Prostate gland (tissue), 2 donors: Measurements from ENCODE around the gene IGF1. TPM values are rescaled to one million over a fixed set of nuclear protein-coding genes. Genes with fewer than 3 reads are reported as not detected.

Experiments used
- DNase-seq: peaks from one replicate; pipeline ENCODE4 v3.0.0-alpha.2; 2019; ENCODE audit warnings: low spot score
- H3K27ac ChIP-seq, 2 donors: fragments of 200-600 bp; sonication (generic); 2 replicates each; pipeline ENCODE4 v1.5.1; 2017 to 2019
- H3K27me3 ChIP-seq: fragments of 200-600 bp; sonication (generic); replicated peaks from 2 replicates; pipeline ENCODE4 v1.5.1; 2019; ENCODE audit not compliant: insufficient read depth
- H3K36me3 ChIP-seq, 2 donors: fragments of 200-600 bp; sonication (generic); 1 replicate in 1 of 2; 2 replicates in 1 of 2; pipeline versions ENCODE4 v1.5.1 to v1.8.1; 2017 to 2019
- H3K4me1 ChIP-seq: fragments of 200-600 bp; sonication (generic); replicated peaks from 2 replicates; pipeline ENCODE4 v1.5.1; 2019
- H3K4me3 ChIP-seq, 2 donors: fragments of 200-600 bp; sonication (generic); 2 replicates each; pipeline ENCODE4 v1.5.1; 2017 to 2019
- H3K9me3 ChIP-seq: fragments of 200-600 bp; sonication (generic); 2 replicates; pipeline ENCODE4 v1.5.1; 2017
- CTCF ChIP-seq, 4 experiments: fragments of 200-600 bp in 2 of 4; fragments of 450-650 bp in 2 of 4; sonication (generic) in 2 of 4; IDR thresholded peaks; 1 replicate in 3 of 4; 2 replicates in 1 of 4; pipeline ENCODE4 v1.5.1; 2016 to 2019; ENCODE audit warnings: antibody characterized with exemption in 4 of 4, mild to moderate bottlenecking in 2 of 4, moderate library complexity in 2 of 4
- POLR2A ChIP-seq: fragments of 450-650 bp; IDR thresholded peaks from one replicate; pipeline ENCODE4 v1.6.1; 2016; ENCODE audit warnings: antibody characterized with exemption, mild to moderate bottlenecking
- POLR2AphosphoS5 ChIP-seq: sonication (generic); formaldehyde crosslinking; IDR thresholded peaks from one replicate; pipeline ENCODE4 v1.6.1; 2017; ENCODE audit warnings: antibody characterized with exemption
- WGBS: methylation state at CpG from one replicate; pipeline ENCODE4 v1.1.5; 2018; 5-methylcytosine and 5-hydroxymethylcytosine counted together
- intact Hi-C: fragments of 100-400 bp; cut with DNase I; formaldehyde crosslinking; loops from one replicate; pipeline ENCODE4 v1.14.2; 2022
- total RNA-seq, 2 donors: library from RNA; depleted of rRNA; stranded (reverse); fragments of >200 nt; gene quantifications; one replicate each; pipeline ENCODE4 v1.1.0, GENCODE V29; 2016

IGF1 gene
- total RNA-seq, 2 donors from 2014 or later, result 6.9 to 35.6 TPM

- peak overlapping the region in 1 of 2 donors; percentile 3 for H3K27ac ChIP-seq
- no peaks in the 10 kb centered on the region for H3K9me3 ChIP-seq
- H3K36me3 ChIP-seq, result no peaks in the 10 kb centered on the region
- TF ChIP-seq POLR2A, result no peak
- no peak for TF ChIP-seq CTCF (IDR thresholded peaks at IDR 0.05)
- TF ChIP-seq POLR2AphosphoS5, result no peak
- H3K4me1 ChIP-seq, result no peaks in the 10 kb centered on the region
- intact Hi-C loops, result loop anchor here (5.0 kb wide), 1 partner anchor 538 kb away; no protein-coding TSS in a partner anchor
- no peak for DNase-seq
- H3K27me3 ChIP-seq, result no peaks in the 10 kb centered on the region
- peak overlapping the region; percentile 10 to 18 for H3K4me3 ChIP-seq
- WGBS, result 36% methylated on average over 4 of the region's 4 CpGs
Measured at GRCh38 chr12:102479939-102480338, 424 bp downstream of the IGF1 start.

DNA sequence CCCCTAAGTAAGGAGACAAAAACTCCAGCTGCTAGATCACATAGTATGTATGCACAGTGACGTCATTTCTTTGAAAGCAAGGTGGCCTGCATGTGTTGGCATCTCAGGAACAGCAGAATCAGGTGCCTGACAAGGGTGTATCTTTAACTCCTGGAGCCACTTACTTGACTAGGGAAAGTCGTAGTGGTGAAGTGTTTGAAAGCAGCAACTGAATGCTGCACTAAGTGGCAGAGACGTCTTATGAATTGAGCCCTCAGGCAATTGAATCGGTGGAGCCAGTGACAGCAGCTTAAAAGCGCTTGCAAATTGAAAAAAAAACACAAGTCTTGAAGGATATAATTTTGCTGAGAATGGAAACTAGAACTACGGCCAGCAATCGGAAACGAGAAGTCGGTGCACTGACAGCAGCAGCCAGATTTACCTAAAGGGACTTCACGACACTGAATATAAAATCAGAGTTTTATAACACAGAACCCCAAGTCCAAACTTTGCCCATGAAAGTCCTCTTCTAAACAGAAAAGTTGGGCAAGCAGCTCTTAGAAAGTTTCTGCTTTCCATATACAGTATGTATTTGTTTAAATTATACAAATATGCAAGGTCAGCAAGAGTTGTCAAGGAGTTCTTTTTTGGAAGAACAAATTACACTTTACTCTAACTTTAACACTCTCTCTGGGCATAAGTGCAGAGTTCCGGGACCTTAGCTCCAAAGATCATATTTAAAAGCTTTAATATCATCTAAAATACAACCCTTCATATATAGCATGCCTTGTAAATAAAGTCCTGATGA is 1.1 kb downstream of the IGF1 start:
- 11% methylated on average over 11 of the region's 11 CpGs for WGBS
- no peak for DNase-seq
- no peaks in the 10 kb centered on the region for H3K9me3 ChIP-seq
- H3K4me1 ChIP-seq, result no peaks in the 10 kb centered on the region
- H3K27me3 ChIP-seq, result no peaks in the 10 kb centered on the region
- no peak for TF ChIP-seq CTCF (IDR thresholded peaks at IDR 0.05)
- no peak for TF ChIP-seq POLR2A
- TF ChIP-seq POLR2AphosphoS5, result no peak
- intact Hi-C loops, result no loop called here
- H3K36me3 ChIP-seq, result no peaks in the 10 kb centered on the region
- peak overlapping the region; percentile 10 to 18 for H3K4me3 ChIP-seq
- H3K27ac ChIP-seq, result peak overlapping the region; percentile 12 to 17

DNA sequence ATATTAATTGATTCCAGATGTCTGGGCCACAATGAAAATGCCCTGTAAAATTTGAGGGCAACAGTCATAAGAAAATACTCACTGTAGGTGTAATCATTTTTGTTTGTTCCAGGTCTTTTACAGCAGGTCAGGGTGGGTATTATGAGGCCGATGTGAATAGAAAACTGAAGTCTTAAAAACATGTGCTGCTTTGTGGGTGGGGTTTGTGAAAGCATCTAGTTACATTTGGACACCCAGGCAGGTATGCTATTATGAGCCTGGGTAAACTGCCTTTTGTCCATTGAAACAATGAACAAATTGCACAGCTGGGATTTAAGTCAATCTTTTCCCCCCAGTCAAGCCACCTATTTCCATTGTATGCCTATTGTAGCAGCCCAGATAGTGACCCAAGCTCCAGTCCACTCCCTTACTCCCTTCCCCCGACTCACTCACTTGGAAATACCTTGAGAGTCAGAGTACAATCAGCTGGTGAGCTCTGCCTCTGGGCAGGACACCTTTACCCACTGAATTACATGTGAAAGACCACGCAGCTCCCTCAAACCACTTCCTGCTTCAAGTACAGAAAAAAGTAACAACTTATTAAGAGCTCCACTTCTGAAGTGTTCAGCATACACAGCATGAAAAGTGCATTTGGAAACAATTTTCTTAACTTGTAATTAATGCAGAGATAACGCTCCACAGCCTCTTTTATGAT is 1.8 kb downstream of the IGF1 start:
- DNase-seq, result no peak
- TF ChIP-seq POLR2A, result no peak
- TF ChIP-seq POLR2AphosphoS5, result no peak
- no peak for TF ChIP-seq CTCF (IDR thresholded peaks at IDR 0.05)
- H3K4me3 ChIP-seq, result peak overlapping the region; percentile 10 to 18
- 15% methylated on average over 4 of the region's 4 CpGs for WGBS
- H3K4me1 ChIP-seq, result no peaks in the 10 kb centered on the region
- intact Hi-C loops, result no loop called here
- no peaks in the 10 kb centered on the region for H3K36me3 ChIP-seq
- peak overlapping the region; percentile 12 to 17 for H3K27ac ChIP-seq
- H3K9me3 ChIP-seq, result no peaks in the 10 kb centered on the region
- no peaks in the 10 kb centered on the region for H3K27me3 ChIP-seq

DNA sequence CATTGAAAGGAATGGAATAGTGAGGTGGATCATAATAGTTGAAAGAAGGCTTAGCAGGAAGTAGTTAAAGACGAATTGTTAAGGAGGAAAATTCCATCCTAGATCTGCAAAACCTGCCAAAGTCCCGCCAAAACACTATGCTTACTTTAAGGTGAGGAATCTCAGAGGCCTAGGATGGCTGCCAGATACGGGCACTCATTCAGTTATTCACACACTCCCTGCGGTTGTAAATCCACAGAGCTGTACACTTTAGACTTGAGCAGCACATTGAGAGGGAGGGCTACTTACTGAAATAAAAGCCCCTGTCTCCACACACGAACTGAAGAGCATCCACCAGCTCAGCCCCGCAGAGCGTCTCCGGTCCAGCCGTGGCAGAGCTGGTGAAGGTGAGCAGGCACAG is 5.0 kb downstream of the IGF1 start:
- peak overlapping the region in 1 of 2 donors; percentile 11 for H3K4me3 ChIP-seq
- H3K27ac ChIP-seq, result no peak overlapping the region
- H3K36me3 ChIP-seq, result no peaks in the 10 kb centered on the region
- WGBS, result 40% methylated on average over 9 of the region's 9 CpGs
- no peaks in the 10 kb centered on the region for H3K9me3 ChIP-seq
- intact Hi-C loops, result no loop called here
- TF ChIP-seq CTCF (IDR thresholded peaks at IDR 0.05), result no peak
- TF ChIP-seq POLR2A, result no peak
- no peak for TF ChIP-seq POLR2AphosphoS5
- no peak for DNase-seq
- no peaks in the 10 kb centered on the region for H3K27me3 ChIP-seq
- no peaks in the 10 kb centered on the region for H3K4me1 ChIP-seq
